HepG2 (cell line): ENCODE data around the gene ATRAID. TPM values are rescaled to one million over a fixed set of nuclear protein-coding genes. Genes with fewer than 3 reads are reported as not detected.

Experiments
- CENPBD1 ChIP-seq: sonication (generic); formaldehyde crosslinking; IDR thresholded peaks from 2 replicates; pipeline ENCODE4 v1.8.0; 2022; ENCODE audit warnings: missing genetic modification reagents, low read depth, mild to moderate bottlenecking, borderline replicate concordance
- CHD2 ChIP-seq: IDR thresholded peaks from 2 replicates; pipeline ENCODE4 v1.6.1; 2011; ENCODE audit warnings: low read depth, low read length, improper control_type of control experiment
- GLI4 ChIP-seq: sonication (generic); formaldehyde crosslinking; IDR thresholded peaks from 2 replicates; pipeline ENCODE4 v1.5.1; 2020; ENCODE audit warnings: missing genetic modification reagents, mild to moderate bottlenecking, moderate library complexity, borderline replicate concordance
- KDM2A ChIP-seq: sonication (generic); formaldehyde crosslinking; IDR thresholded peaks from 2 replicates; pipeline ENCODE4 v1.4.0; 2020; ENCODE audit warnings: low read depth, missing genetic modification reagents, borderline replicate concordance
- KLF6 ChIP-seq: IDR thresholded peaks from 2 replicates; pipeline ENCODE4 v1.8.0; 2016; ENCODE audit warnings: missing biosample characterization, missing genetic modification reagents
- SALL1 ChIP-seq: sonication (generic); formaldehyde crosslinking; IDR thresholded peaks from 2 replicates; pipeline ENCODE4 v1.8.0; 2022; ENCODE audit warnings: mild to moderate bottlenecking, missing genetic modification reagents
- SIN3A ChIP-seq: IDR thresholded peaks from 2 replicates; pipeline ENCODE4 v1.6.1; 2011; ENCODE audit warnings: low read depth, mild to moderate bottlenecking, control low read depth, low read length, borderline replicate concordance
- SMAD1 ChIP-seq: sonication (generic); formaldehyde crosslinking; IDR thresholded peaks from 2 replicates; pipeline ENCODE4 v1.4.0; 2020; ENCODE audit warnings: missing genetic modification reagents, low read depth, mild to moderate bottlenecking, borderline replicate concordance
- ZFX ChIP-seq: sonication (generic); formaldehyde crosslinking; IDR thresholded peaks from 2 replicates; pipeline ENCODE4 v1.4.0; 2020; ENCODE audit warnings: mild to moderate bottlenecking, low read depth, missing genetic modification reagents, moderate library complexity
- ZKSCAN8 ChIP-seq: IDR thresholded peaks from 2 replicates; pipeline ENCODE4 v1.6.1; 2016; ENCODE audit warnings: borderline replicate concordance, missing genetic modification reagents, missing compliant biosample characterization
- ZNF407 ChIP-seq: sonication (generic); formaldehyde crosslinking; IDR thresholded peaks from one replicate; pipeline ENCODE4 v1.5.1; 2020; ENCODE audit warnings: mild to moderate bottlenecking, missing genetic modification reagents; ENCODE audit errors: not compliant biosample characterization
- ZNF451 ChIP-seq: sonication (generic); formaldehyde crosslinking; IDR thresholded peaks from 2 replicates; pipeline ENCODE4 v1.5.0; 2020; ENCODE audit warnings: mild to moderate bottlenecking, missing genetic modification reagents
- ZNF644 ChIP-seq: IDR thresholded peaks from 2 replicates; pipeline ENCODE4 v1.6.1; 2016; ENCODE audit warnings: low read depth
- polyA plus RNA-seq, 8 experiments: library from polyadenylated mRNA; depleted of rRNA in 3 of 8; stranded (reverse) in 7 of 8; unstranded in 1 of 8; fragments of >200 nt; fragmentation: Illumina TruSeq in 4 of 8; extraction: Trizol in 4 of 8; gene quantifications; 2 replicates each; pipeline versions ENCODE4 v1.2.1 to v1.2.3, GENCODE V29; 2011 to 2016; ENCODE audit warnings: low read depth in 4 of 8, missing spikeins in 1 of 8, mixed read lengths in 1 of 8; ENCODE audit not compliant: insufficient read depth in 1 of 8
- total RNA-seq, 5 experiments: library from RNA; depleted of rRNA; stranded (reverse); fragments of >200 nt; fragmentation: Illumina TruSeq; extraction: Trizol; gene quantifications; 2 replicates each; pipeline ENCODE4 v1.2.3, GENCODE V29; 2016; ENCODE audit warnings: low read depth in 1 of 5
- TF ChIP-seq, protein P1 (sequence below): sonication (generic); formaldehyde crosslinking; IDR thresholded peaks from 2 replicates; pipeline ENCODE4 v1.5.1; 2020; ENCODE audit warnings: missing genetic modification reagents, mild to moderate bottlenecking, borderline replicate concordance
- TF ChIP-seq, protein P2 (sequence below): IDR thresholded peaks from 2 replicates; pipeline ENCODE4 v1.6.1; 2016; ENCODE audit warnings: low read depth, borderline replicate concordance

Gene ATRAID
- total and polyA plus RNA-seq, 2 of the 13 experiments (the other 11 are each of a cell fraction or from before 2014, with no cell fraction given), result 207 to 382 TPM

DNA sequence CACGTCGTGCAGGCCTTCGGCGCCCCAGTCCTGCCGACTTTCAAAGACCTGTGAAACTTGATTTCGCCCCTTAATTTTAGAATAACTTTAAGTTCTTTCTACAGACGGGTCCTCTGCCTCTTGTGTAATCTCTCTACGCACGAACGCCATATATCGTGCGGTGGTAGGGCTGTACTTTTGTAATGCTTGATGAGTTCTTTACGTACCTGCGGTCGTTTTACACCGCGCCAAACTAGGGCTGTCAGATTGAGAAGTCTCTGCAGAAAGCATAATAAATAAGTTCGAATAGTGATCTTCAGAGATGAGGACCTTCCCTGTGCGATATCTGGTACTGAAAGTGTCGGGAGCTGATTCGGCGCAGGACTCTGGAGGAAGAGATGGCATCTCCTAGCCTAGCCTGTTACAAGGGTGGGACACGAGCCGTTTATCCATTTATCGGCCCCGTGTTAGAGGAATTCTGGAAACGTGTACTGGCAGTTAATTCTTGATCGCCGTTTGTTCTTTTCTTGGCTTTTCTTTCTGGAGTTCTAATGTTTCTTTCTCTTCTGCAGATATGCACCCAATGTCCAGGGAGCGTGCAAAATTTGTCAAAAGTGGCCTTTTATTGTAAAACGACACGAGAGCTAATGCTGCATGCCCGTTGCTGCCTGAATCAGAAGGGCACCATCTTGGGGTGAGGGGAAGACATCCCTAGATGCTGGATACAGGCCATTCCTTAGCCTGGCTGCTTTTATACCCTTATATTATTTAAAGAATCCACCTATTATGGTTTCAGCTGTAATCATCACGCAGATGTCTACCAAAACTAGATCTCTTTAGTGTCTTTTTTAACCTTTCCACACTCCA, 1.0 kb downstream of the ATRAID start (continued):
- TF ChIP-seq KDM2A (CRISPR knock-in tag) (no peak), ZNF451 (CRISPR knock-in tag) (no peak), KLF6 (CRISPR knock-in tag) (no peak), GLI4 (CRISPR knock-in tag) (no peak), ZFX (CRISPR knock-in tag) (no peak), SMAD1 (no peak), ZNF644 (CRISPR knock-in tag) (no peak), CENPBD1 (CRISPR knock-in tag) (no peak), ZKSCAN8 (CRISPR knock-in tag) (no peak), SALL1 (CRISPR knock-in tag) (no peak), CHD2 (no peak), SIN3A (no peak), ZNF407 (CRISPR knock-in tag) (no peak)
- TF ChIP-seq, protein P1, sequence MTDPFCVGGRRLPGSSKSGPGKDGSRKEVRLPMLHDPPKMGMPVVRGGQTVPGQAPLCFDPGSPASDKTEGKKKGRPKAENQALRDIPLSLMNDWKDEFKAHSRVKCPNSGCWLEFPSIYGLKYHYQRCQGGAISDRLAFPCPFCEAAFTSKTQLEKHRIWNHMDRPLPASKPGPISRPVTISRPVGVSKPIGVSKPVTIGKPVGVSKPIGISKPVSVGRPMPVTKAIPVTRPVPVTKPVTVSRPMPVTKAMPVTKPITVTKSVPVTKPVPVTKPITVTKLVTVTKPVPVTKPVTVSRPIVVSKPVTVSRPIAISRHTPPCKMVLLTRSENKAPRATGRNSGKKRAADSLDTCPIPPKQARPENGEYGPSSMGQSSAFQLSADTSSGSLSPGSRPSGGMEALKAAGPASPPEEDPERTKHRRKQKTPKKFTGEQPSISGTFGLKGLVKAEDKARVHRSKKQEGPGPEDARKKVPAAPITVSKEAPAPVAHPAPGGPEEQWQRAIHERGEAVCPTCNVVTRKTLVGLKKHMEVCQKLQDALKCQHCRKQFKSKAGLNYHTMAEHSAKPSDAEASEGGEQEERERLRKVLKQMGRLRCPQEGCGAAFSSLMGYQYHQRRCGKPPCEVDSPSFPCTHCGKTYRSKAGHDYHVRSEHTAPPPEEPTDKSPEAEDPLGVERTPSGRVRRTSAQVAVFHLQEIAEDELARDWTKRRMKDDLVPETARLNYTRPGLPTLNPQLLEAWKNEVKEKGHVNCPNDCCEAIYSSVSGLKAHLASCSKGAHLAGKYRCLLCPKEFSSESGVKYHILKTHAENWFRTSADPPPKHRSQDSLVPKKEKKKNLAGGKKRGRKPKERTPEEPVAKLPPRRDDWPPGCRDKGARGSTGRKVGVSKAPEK, result no peak
- TF ChIP-seq, protein P2, sequence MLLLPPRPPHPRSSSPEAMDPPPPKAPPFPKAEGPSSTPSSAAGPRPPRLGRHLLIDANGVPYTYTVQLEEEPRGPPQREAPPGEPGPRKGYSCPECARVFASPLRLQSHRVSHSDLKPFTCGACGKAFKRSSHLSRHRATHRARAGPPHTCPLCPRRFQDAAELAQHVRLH (CRISPR knock-in tag), result no peak
